ENCODE data around the gene FXN.
"Not testable (repeated sequence)": the region's sequence is repeated elsewhere in the genome, so short reads cannot be mapped to it uniquely, and the experiment has no call there.

FXN gene

DNA sequence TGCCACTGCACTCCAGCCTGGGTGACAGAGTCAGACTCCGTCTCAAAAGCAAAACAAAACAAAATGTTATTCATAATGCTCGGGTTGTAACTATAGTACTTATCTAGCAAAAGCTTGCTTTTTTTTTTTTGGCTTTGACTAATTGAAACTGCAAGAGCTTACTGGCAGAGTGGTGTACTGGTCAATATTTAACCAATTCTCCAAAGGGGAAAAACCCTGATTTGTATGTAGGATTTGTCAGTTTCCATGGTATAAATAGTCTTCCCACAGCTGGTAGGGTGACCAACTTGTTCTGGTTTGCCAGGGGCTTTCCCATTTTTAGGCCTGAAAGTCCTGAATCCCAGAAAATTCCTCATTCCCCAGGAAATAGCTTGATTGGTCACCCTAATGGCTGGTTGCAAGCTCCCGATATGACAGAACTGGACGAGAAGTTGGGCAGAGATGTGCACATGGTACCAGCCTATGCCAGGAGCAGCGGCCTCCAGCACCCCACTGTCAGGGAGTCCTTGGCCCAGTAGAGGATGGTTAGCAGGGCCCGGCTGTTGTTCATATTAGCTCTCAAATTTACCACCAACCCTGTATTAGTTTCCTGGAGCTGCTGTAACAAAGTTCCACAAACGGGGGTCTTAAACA lies 58.0 kb downstream of the FXN start:
- DNase-seq (ENCODE audit: insufficient read length) (no peak), FAIRE-seq (no peak)
- no peak for TF ChIP-seq TAF1 (IDR thresholded peaks at IDR 0.05; ENCODE audit: borderline replicate concordance, low read depth, low read length)
- TF ChIP-seq POLR2AphosphoS5 (IDR thresholded peaks at IDR 0.05; ENCODE audit: low read depth, low read length), result no peak
- no peak for TF ChIP-seq POLR2A (IDR thresholded peaks at IDR 0.05; ENCODE audit: low read depth, low read length)

DNA sequence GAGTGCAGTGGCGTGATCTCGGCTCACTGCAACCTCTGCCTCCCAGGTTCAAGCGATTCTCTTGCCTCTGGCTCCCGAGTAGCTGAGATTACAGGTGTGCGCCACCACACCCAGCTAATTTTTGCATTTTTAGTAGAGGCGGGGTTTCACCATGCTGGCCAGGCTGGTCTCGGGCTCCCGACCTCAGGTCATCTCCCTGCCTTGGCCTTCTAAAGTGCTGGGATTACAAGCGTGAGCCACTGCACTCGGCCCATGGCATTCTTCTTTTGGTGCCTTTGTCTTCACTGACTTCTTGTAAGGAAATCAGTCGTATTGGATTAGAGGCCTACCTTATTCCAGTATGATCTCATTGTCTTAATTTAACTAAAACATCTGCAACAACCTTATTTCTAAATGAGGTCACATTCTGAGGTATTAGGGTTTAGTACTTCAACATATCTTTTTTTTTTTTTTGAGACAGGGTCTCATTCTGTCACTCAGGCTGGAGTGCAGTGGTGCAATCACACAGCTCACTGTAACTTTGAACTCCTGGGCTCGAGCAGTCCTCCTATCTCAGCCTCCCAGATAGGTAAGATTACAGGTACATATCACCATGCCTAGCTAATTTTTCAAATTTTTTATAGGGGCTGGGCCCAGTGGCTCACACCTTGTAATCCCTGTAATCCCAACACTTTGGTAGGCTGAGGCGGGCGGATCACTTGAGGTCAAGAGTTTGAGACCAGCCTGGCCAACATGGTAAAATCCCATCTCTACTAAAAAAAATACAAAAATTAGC lies 59.0 kb downstream of the FXN start:
- not testable (repeated sequence) for DNase-seq (ENCODE audit: insufficient read length); FAIRE-seq

DNA sequence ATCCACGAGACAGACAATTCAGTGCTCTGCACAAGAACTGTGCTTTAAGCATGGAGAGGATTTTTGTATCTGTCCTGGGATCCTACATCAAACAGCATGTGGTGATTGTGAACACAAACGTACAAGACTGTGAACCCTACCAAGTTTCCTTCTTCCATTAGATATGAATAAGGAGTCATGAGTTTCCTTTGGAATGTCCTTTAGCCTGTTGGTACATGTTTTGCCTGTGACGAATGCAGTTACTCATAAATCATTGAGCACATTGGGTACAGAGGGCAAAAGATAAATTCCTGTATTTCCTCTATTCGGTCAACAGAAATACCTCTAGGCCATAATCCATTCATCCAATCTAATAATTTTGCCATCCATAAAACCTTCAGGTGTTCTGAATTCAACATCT lies 61.5 kb downstream of the FXN start:
- no peak for TF ChIP-seq TAF1 (IDR thresholded peaks at IDR 0.05; ENCODE audit: borderline replicate concordance, low read depth, low read length)
- TF ChIP-seq POLR2A (IDR thresholded peaks at IDR 0.05; ENCODE audit: low read depth, low read length), result no peak
- DNase-seq (ENCODE audit: insufficient read length) (no peak), FAIRE-seq (no peak)

DNA sequence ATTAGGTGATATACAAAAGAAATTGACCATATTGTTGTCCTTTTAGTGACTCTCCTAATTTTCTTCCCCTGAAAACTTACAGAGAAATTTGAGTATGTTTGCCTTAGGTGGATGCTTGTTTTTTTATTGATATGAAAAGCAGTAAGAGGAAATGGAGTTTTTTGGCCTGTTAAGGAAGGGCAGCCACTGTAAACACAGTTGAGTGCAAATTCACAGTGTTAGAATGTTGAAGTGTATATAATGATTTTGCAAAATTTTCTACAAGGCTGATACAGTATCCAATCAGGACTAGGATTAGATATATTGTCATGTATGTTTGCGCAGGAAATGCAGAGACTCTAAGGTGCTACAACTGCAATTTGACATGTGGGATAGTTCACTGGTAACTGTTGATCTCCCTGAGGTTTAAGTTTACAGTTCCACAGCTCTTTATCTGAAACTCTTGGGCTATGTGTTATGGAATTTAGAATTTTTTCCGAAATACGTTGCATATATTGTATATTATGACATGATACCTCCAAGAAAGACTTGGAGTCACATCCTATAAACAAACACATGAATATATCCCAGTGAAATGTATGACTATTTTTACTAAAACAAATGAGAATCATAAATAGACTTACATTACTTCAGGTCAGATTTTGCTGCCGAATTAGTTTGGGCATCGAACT lies 62.5 kb downstream of the FXN start:
- no peak for TF ChIP-seq TAF1 (IDR thresholded peaks at IDR 0.05; ENCODE audit: borderline replicate concordance, low read depth, low read length)
- TF ChIP-seq POLR2AphosphoS5 (IDR thresholded peaks at IDR 0.05; ENCODE audit: low read depth, low read length), result no peak
- TF ChIP-seq POLR2A (IDR thresholded peaks at IDR 0.05; ENCODE audit: low read depth, low read length), result no peak
- DNase-seq (ENCODE audit: insufficient read length) (no peak), FAIRE-seq (no peak)

DNA sequence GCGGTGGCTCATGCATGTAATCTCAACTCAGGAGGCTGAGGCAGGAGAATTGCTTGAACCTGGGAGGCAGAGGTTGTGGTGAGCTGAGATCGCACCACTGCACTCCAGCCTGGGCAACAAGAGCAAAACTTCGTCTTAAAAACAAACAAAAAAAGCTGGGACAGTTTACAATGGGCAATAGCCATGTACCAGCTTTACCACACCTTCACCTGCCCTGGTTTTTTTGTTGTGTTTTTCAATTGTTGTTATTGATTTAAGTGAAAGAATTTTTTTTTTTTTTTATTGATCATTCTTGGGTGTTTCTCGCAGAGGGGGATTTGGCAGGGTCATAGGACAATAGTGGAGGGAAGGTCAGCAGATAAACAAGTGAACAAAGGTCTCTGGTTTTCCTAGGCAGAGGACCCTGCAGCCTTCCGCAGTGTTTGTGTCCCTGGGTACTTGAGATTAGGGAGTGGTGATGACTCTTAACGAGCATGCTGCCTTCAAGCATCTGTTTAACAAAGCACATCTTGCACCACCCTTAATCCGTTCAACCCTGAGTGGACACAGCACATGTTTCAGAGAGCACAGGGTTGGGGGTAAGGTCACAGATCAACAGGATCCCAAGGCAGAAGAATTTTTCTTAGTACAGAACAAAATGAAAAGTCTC lies 67.9 kb downstream of the FXN start:
- FAIRE-seq; DNase-seq (ENCODE audit: insufficient read length): not testable (repeated sequence)

DNA sequence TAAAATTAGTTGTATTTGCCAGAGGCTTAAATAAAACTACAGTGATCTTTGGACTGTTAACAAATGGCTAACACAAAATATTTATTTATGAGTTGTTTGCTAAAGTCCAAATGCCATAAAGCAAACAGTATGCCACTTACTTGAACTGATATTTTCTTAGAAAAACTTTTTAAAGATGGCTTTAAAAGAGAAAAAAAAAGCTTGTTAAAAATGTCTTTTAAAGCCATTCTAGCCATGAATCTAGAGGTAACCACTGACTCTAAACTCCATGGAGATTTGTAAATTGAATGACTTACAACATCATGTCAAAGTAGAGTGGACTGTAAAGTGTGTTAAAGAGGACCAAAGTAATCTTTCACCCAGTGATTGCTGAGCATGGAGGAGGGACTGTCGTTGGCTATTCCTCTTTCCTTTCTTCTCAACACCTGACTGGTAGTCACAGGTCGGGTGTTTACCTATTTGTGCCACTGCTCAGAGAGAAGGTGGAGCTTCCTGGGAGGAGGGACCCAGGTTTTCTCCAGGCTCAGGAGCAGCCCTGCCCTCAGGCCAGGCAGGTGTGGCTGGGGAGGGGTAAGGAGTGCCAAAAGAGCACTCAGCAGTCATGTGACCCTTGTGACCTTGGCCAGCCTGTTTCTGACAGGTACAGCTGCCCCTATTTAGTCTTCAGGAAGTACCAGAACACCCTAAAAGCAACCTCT lies 69.4 kb downstream of the FXN start:
- FAIRE-seq (no peak), DNase-seq (ENCODE audit: insufficient read length) (no peak)
- TF ChIP-seq POLR2A (IDR thresholded peaks at IDR 0.05; ENCODE audit: low read depth, low read length) (no peak), TAF1 (IDR thresholded peaks at IDR 0.05; ENCODE audit: borderline replicate concordance, low read depth, low read length) (no peak), POLR2AphosphoS5 (IDR thresholded peaks at IDR 0.05; ENCODE audit: low read depth, low read length) (no peak)

DNA sequence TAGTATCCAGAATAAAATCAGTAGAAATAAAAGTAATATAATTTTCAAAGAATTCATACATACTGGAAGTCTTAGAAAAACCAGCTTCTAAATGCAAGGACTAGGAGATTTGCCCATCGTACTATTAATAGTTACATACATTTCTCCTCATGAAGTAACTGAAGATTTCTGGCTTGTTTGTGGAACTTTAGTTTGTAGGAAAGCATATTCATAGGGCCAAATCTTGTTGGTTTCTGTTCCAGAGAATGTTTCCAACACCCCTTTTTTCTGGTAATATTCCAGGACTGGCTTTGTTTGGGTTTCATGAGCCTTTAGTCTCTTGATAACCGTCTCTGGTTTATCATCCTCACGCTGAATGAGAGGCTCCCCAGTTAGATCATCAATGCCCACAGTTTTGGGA lies 72.2 kb downstream of the FXN start:
- FAIRE-seq (no peak), DNase-seq (ENCODE audit: insufficient read length) (no peak)
- TF ChIP-seq POLR2A (IDR thresholded peaks at IDR 0.05; ENCODE audit: low read depth, low read length), result no peak
- no peak for TF ChIP-seq TAF1 (IDR thresholded peaks at IDR 0.05; ENCODE audit: borderline replicate concordance, low read depth, low read length)
- TF ChIP-seq POLR2AphosphoS5 (IDR thresholded peaks at IDR 0.05; ENCODE audit: low read depth, low read length), result no peak

DNA sequence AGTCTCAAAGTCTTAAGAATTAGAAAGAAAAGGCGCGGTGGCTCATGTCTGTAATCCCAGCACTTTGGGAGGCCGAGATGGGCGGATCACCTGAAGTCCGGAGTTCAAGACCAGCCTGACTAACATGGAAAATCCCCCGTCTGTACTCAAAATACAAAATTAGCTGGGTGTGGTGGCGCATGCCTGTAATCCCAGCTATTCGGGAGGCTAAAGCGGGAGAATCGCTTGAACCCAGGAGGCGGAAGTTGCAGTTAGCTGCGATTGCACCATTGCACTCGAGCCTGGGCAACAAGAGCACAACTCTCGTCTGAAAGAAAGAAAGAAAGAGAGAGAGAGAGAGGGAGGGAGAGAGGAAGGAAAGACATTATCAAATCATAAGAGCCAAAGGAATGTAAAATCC lies 73.2 kb downstream of the FXN start:
- not testable (repeated sequence) for FAIRE-seq; DNase-seq (ENCODE audit: insufficient read length)

DNA sequence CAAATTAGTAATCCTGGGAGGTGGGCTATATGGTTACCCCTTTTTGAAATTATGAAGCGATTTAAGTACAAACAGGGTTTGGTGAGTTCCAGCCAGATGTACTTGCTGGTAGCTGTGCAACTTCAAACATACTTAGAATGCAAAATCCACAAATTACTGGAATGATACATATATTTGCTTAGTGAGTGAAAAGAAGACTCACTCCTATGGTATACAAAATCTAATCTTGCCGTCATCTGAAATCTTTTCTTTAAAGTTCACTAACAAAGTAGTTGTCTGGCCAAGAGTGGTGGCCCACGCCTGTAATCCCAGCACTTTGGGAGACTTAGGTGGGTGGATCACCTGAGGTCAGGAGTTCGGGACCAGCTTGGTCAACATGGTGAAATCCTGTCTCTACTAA lies 73.6 kb downstream of the FXN start:
- TF ChIP-seq POLR2AphosphoS5 (IDR thresholded peaks at IDR 0.05; ENCODE audit: low read depth, low read length) (no peak), TAF1 (IDR thresholded peaks at IDR 0.05; ENCODE audit: borderline replicate concordance, low read depth, low read length) (no peak), POLR2A (IDR thresholded peaks at IDR 0.05; ENCODE audit: low read depth, low read length) (no peak)
- FAIRE-seq (no peak), DNase-seq (ENCODE audit: insufficient read length) (no peak)

DNA sequence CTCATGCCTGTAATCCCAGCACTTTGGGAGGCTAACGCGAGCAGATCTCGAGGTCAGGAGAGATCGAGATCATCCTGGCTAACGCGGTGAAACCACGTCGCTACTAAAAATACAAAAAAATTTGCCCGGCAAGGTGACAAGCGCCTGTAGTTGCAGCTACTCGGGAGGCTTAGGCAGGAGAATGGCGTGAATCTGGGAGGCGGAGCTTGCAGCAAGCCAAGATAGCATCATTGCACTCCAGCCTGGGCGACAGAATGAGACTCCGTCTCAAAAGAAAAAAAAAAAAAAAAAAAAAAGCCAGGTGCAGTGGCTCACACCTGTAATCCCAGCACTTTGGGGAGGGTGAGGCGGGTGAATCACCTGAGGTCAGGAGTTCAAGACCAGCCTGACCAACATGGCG lies 77.1 kb downstream of the FXN start:
- not testable (repeated sequence) for FAIRE-seq; DNase-seq (ENCODE audit: insufficient read length)

DNA sequence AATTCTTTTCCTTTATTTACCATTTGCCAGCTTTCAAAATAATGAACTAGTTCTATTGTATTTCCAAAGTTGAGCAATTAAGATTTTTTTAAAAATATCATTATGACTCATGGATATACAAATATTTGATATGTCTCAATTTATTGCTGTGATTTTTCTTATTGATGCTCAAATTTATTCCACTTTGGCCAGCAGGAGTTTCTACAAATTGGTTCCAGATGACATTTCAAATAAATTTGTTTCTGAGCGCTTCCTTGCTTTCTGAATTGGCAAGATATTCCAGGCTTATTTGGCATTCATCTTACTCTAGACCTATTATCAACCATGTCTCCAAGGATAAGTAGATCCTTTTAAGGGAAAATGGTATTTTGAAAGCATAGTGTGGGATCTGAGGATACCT lies 80.1 kb downstream of the FXN start:
- FAIRE-seq, result no peak
- no peak for TF ChIP-seq TAF1 (IDR thresholded peaks at IDR 0.05; ENCODE audit: borderline replicate concordance, low read depth, low read length)
- no peak for TF ChIP-seq POLR2AphosphoS5 (IDR thresholded peaks at IDR 0.05; ENCODE audit: low read depth, low read length)
- no peak for TF ChIP-seq POLR2A (IDR thresholded peaks at IDR 0.05; ENCODE audit: low read depth, low read length)
- DNase-seq (ENCODE audit: insufficient read length), result no peak

DNA sequence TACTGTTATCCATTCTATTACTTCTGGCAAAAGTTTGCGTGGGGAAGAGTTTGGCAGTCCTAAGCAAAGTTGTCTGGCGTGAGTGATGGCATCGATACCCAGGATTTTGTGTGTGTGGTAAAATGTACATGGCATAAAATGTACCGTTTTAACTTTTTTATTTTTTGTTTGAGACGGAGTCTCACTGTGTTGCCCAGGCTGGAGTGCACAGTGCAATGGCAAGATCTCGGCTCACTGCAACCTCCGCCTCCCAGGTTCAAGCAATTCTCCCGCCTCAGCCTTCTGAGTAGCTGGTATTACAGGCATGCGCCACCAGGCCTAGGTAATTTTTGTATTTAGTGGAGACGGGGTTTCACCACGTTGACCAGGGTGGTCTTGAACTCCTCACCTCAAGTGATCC lies 83.1 kb downstream of the FXN start:
- FAIRE-seq (no peak), DNase-seq (ENCODE audit: insufficient read length) (no peak)
- no peak for TF ChIP-seq POLR2A (IDR thresholded peaks at IDR 0.05; ENCODE audit: low read depth, low read length)
- TF ChIP-seq POLR2AphosphoS5 (IDR thresholded peaks at IDR 0.05; ENCODE audit: low read depth, low read length), result no peak
- TF ChIP-seq TAF1 (IDR thresholded peaks at IDR 0.05; ENCODE audit: borderline replicate concordance, low read depth, low read length), result no peak
